AG04450 (cell line): ENCODE measurements around the gene SEZ6L2. TPM values are rescaled to one million over a fixed set of nuclear protein-coding genes. Genes with fewer than 3 reads are reported as not detected.
"Not testable (repeated sequence)": the region's sequence is repeated elsewhere in the genome, so short reads cannot be mapped to it uniquely, and the experiment has no call there.

Experiments
- CTCF ChIA-PET: fragments of 300-600, 350-600 bp; formaldehyde crosslinking; extraction: SDS; loops from one replicate; lab custom pipeline; 2022; ENCODE audit warnings: antibody characterized with exemption, inconsistent platforms; lab: Charles Lee
- POLR2A ChIA-PET: fragments of 350-600 bp; formaldehyde crosslinking; extraction: SDS; loops from one replicate; lab custom pipeline; 2021; ENCODE audit warnings: antibody characterized with exemption, inconsistent platforms; lab: Yijun Ruan, JAX
- DNase-seq: peaks from one replicate; pipeline ENCODE4 v3.0.0-alpha.2; 2011; ENCODE audit warnings: low read depth, low spot score
- H3K27ac ChIP-seq: one replicate; pipeline ENCODE4 v1.5.1; 2012; ENCODE audit warnings: low read depth, low read length, control low read depth
- H3K27me3 ChIP-seq: one replicate; pipeline ENCODE4 v1.6.0; 2012; ENCODE audit warnings: low read length; ENCODE audit not compliant: control insufficient read depth, insufficient read depth
- H3K4me3 ChIP-seq: 2 replicates; pipeline ENCODE4 v1.5.1; 2011; ENCODE audit warnings: mild to moderate bottlenecking, low read depth, low read length, control low read depth
- H3K9me3 ChIP-seq: 2 replicates; pipeline ENCODE4 v1.5.1; 2012; ENCODE audit warnings: low read length; ENCODE audit not compliant: control insufficient read depth, insufficient read depth
- CTCF ChIP-seq: IDR thresholded peaks from 2 replicates; pipeline ENCODE4 v1.5.1; 2011; ENCODE audit warnings: low read depth, low read length, control low read depth, inconsistent platforms
- polyA plus RNA-seq: library from polyadenylated mRNA; depleted of rRNA; stranded (reverse); fragments of >200 nt; gene quantifications from 2 replicates; pipeline ENCODE4 v1.2.3, GENCODE V29; 2011

The SEZ6L2 gene
- polyA plus RNA-seq, 1 experiment: 5.0 TPM

GRCh38 chr16:29834079-29834478 lies 65.3 kb downstream of the SEZ6L2 start:
- Histone ChIP-seq H3K9me3 (no peaks in the 10 kb centered on the region; the same call in 1 of the 2 replicates), H3K4me3 (no peak overlapping the region), H3K27me3 (no peaks in the 10 kb centered on the region), H3K27ac (no peak overlapping the region)
- ChIA-PET CTCF (interaction anchor here (2.6 kb wide), 1 partner anchor 15 kb away, joined by 14 read pairs; no protein-coding TSS in a partner anchor), POLR2A (interaction anchor here (0.6 kb wide), 1 partner anchor 57 kb away, joined by 3 read pairs; no protein-coding TSS in a partner anchor)
- no peak for DNase-seq
- TF ChIP-seq CTCF: no peak

GRCh38 chr16:29833219-29833618 lies 66.1 kb downstream of the SEZ6L2 start:
- ChIA-PET POLR2A (interaction anchor here (1.0 kb wide), 1 partner anchor 15 kb away, joined by 3 read pairs; no protein-coding TSS in a partner anchor), CTCF (interaction anchor here (1.6 kb wide), 1 partner anchor 15 kb away, joined by 6 read pairs; no protein-coding TSS in a partner anchor)
- not testable (repeated sequence) for DNase-seq, H3K27ac ChIP-seq, H3K9me3 ChIP-seq, H3K27me3 ChIP-seq, H3K4me3 ChIP-seq

- no peaks in the 10 kb centered on the region for H3K9me3 ChIP-seq
- no peak overlapping the region for H3K27ac ChIP-seq
- H3K27me3 ChIP-seq: no peaks in the 10 kb centered on the region
- ChIA-PET CTCF (no interaction called here), POLR2A (no interaction called here)
- no peak overlapping the region for H3K4me3 ChIP-seq
- no peak for DNase-seq
- no peak for TF ChIP-seq CTCF
Measured at GRCh38 chr16:29831490-29831889, 67.9 kb downstream of the SEZ6L2 start.

- H3K9me3 ChIP-seq: no peaks in the 10 kb centered on the region
- H3K27me3 ChIP-seq: no peaks in the 10 kb centered on the region
- ChIA-PET CTCF (no interaction called here), POLR2A (no interaction called here)
- TF ChIP-seq CTCF: no peak
- DNase-seq: no peak
- no peak overlapping the region for H3K4me3 ChIP-seq
- no peak overlapping the region for H3K27ac ChIP-seq
Measured at GRCh38 chr16:29830774-29831173, 68.6 kb downstream of the SEZ6L2 start.

- Histone ChIP-seq H3K27me3 (no peaks in the 10 kb centered on the region), H3K9me3 (no peaks in the 10 kb centered on the region), H3K4me3 (no peak overlapping the region), H3K27ac (peak overlapping the region; percentile 99)
- DNase-seq: no peak
- CTCF ChIA-PET: interaction anchor here (1.7 to 5.0 kb wide), 2 partner anchors 10 to 22 kb away, joined by 8 to 39 read pairs; partner anchors contain the start of gene PAGR1
- POLR2A ChIA-PET: interaction anchor here (0.7 to 0.8 kb wide), 4 partner anchors 15 to 671 kb away, joined by 3 to 8 read pairs (median 6); partner anchors contain the start of gene ALDOA
- TF ChIP-seq CTCF: no peak
Measured at GRCh38 chr16:29826342-29826695, 73.0 kb downstream of the SEZ6L2 start.
